Fibroblast of lung (primary cell): ENCODE data around the gene CACFD1. TPM values are rescaled to one million over a fixed set of nuclear protein-coding genes. Genes with fewer than 3 reads are reported as not detected.

Experiments used
- DNase-seq, 2 donors: peaks; one replicate each; pipeline versions ENCODE4 v3.0.0 to v3.0.0-alpha.2; 2010; ENCODE audit warnings: low read depth in 2 of 2
- H2AFZ ChIP-seq: 2 replicates; pipeline ENCODE4 v1.5.1; 2012; ENCODE audit warnings: low read length, control low read depth, inconsistent platforms
- H3K27ac ChIP-seq: 2 replicates; pipeline ENCODE4 v1.5.1; 2011; ENCODE audit warnings: low read length, control low read depth; ENCODE audit not compliant: insufficient read depth
- H3K27me3 ChIP-seq: 2 replicates; pipeline ENCODE4 v1.5.1; 2011; ENCODE audit warnings: mild to moderate bottlenecking, low read length; ENCODE audit not compliant: control insufficient read depth, insufficient read depth
- H3K36me3 ChIP-seq: 2 replicates; pipeline ENCODE4 v1.5.1; 2011; ENCODE audit warnings: low read length; ENCODE audit not compliant: control insufficient read depth, insufficient read depth
- H3K4me1 ChIP-seq: 2 replicates; pipeline ENCODE4 v1.5.1; 2011; ENCODE audit warnings: low read length; ENCODE audit not compliant: control insufficient read depth, insufficient read depth; ENCODE audit errors: extremely low read depth
- H3K4me2 ChIP-seq: 2 replicates; pipeline ENCODE4 v1.5.1; 2011; ENCODE audit warnings: low read length, control low read depth; ENCODE audit not compliant: insufficient read depth; ENCODE audit errors: extremely low read depth
- H3K4me3 ChIP-seq, 4 experiments: fragments of 200-600 bp in 1 of 4; sonication (generic) in 1 of 4; replicated peaks in 1 of 4; 2 replicates each; pipeline ENCODE4 v1.5.1; 2011 to 2016; ENCODE audit warnings: low read length in 4 of 4, low read depth in 3 of 4, mild to moderate bottlenecking in 3 of 4, control low read depth in 2 of 4, inconsistent platforms in 1 of 4, mixed read lengths in 1 of 4; ENCODE audit not compliant: insufficient read depth in 1 of 4; ENCODE audit errors: control extremely low read depth in 1 of 4
- H3K79me2 ChIP-seq: 2 replicates; pipeline ENCODE4 v1.5.1; 2012; ENCODE audit warnings: mild to moderate bottlenecking, low read length, inconsistent platforms; ENCODE audit not compliant: control insufficient read depth, insufficient read depth
- H3K9ac ChIP-seq: 2 replicates; pipeline ENCODE4 v1.5.1; 2011; ENCODE audit warnings: mild to moderate bottlenecking, low read length, control low read depth; ENCODE audit not compliant: insufficient read depth
- H3K9me3 ChIP-seq: 2 replicates; pipeline ENCODE4 v1.5.1; 2012; ENCODE audit warnings: low read depth, low read length; ENCODE audit not compliant: control insufficient read depth, insufficient read depth
- H4K20me1 ChIP-seq: 2 replicates; pipeline ENCODE4 v1.5.1; 2011; ENCODE audit warnings: low read length; ENCODE audit not compliant: control insufficient read depth, insufficient read depth; ENCODE audit errors: extremely low read depth
- CTCF ChIP-seq, 2 donors: IDR thresholded peaks in 1 of 2; conservative IDR thresholded peaks in 1 of 2; 1 replicate in 1 of 2; 2 replicates in 1 of 2; pipeline ENCODE4 v1.5.1; 2011 to 2012; ENCODE audit warnings: low read length in 2 of 2, control low read depth in 1 of 2, inconsistent platforms in 1 of 2, low read depth in 1 of 2, mild to moderate bottlenecking in 1 of 2
- EZH2 ChIP-seq: IDR thresholded peaks from 2 replicates; pipeline ENCODE4 v1.5.1; 2012; ENCODE audit warnings: low read length, control low read depth, mild to moderate bottlenecking; ENCODE audit errors: missing control alignments
- polyA plus RNA-seq, 2 donors: library from polyadenylated mRNA; depleted of rRNA in 1 of 2; stranded (reverse) in 1 of 2; unstranded in 1 of 2; fragments of >200 nt; gene quantifications; 2 replicates each; pipeline ENCODE4 v1.2.1, GENCODE V29; 2011 to 2012; ENCODE audit warnings: missing spikeins in 1 of 2
- total RNA-seq: library from RNA; depleted of rRNA; stranded (reverse); fragments of >200 nt; gene quantifications from 2 replicates; pipeline ENCODE4 v1.2.1, GENCODE V29; 2014

The CACFD1 gene
- total and polyA plus RNA-seq, 2 donors (not counting 1 experiment from before 2014, with no cell fraction given) = 4.7 to 9.1 TPM

- Histone ChIP-seq H3K9me3 (peaks cover 3% of the 10 kb centered on the region), H3K4me2 (no peak overlapping the region), H3K27me3 (peaks cover 7% of the 10 kb centered on the region), H2AFZ (no peak overlapping the region), H3K4me1 (no peaks in the 10 kb centered on the region), H4K20me1 (no peaks in the 10 kb centered on the region), H3K36me3 (no peaks in the 10 kb centered on the region), H3K9ac (no peak overlapping the region), H3K4me3 (no peak overlapping the region), H3K79me2 (no peaks in the 10 kb centered on the region), H3K27ac (no peak overlapping the region)
- no peak for DNase-seq
- TF ChIP-seq EZH2 (no peak), CTCF (conservative IDR thresholded peaks at IDR 0.05 in 1 of 2, IDR thresholded peaks at IDR 0.05 in 1 of 2; ENCODE audit: low read depth in 1 of 2, low read length in 2 of 2) (no peak)
Observed at GRCh38 chr9:133515615-133516255, 56.0 kb downstream of the CACFD1 start.

GRCh38 chr9:133516256-133516960 lies 56.6 kb downstream of the CACFD1 start:
- Histone ChIP-seq H3K9me3 (peaks cover 3% of the 10 kb centered on the region), H3K4me2 (no peak overlapping the region), H3K27ac (no peak overlapping the region), H2AFZ (no peak overlapping the region), H3K9ac (no peak overlapping the region), H3K36me3 (no peaks in the 10 kb centered on the region), H4K20me1 (no peaks in the 10 kb centered on the region), H3K4me1 (no peaks in the 10 kb centered on the region), H3K79me2 (no peaks in the 10 kb centered on the region), H3K27me3 (peaks cover 7% of the 10 kb centered on the region), H3K4me3 (no peak overlapping the region)
- no peak for DNase-seq
- no peak for TF ChIP-seq CTCF (conservative IDR thresholded peaks at IDR 0.05 in 1 of 2, IDR thresholded peaks at IDR 0.05 in 1 of 2; ENCODE audit: low read depth in 1 of 2, low read length in 2 of 2)
- TF ChIP-seq EZH2 = no peak

GRCh38 chr9:133516961-133517350 lies 57.2 kb downstream of the CACFD1 start:
- Histone ChIP-seq H3K4me2 (no peak overlapping the region), H3K4me1 (no peaks in the 10 kb centered on the region), H3K4me3 (no peak overlapping the region), H4K20me1 (no peaks in the 10 kb centered on the region), H3K27me3 (peaks cover 7% of the 10 kb centered on the region), H3K9me3 (peaks cover 3% of the 10 kb centered on the region), H3K9ac (no peak overlapping the region), H2AFZ (no peak overlapping the region), H3K79me2 (no peaks in the 10 kb centered on the region), H3K36me3 (no peaks in the 10 kb centered on the region), H3K27ac (no peak overlapping the region)
- TF ChIP-seq CTCF (conservative IDR thresholded peaks at IDR 0.05 in 1 of 2, IDR thresholded peaks at IDR 0.05 in 1 of 2; ENCODE audit: low read depth in 1 of 2, low read length in 2 of 2) (no peak), EZH2 (no peak)
- DNase-seq = no peak
